ENCODE data around the gene KAZN.
A peak's percentile ranks its signal among the peaks of the same experiment; 100 is the strongest.

KAZN gene

DNA sequence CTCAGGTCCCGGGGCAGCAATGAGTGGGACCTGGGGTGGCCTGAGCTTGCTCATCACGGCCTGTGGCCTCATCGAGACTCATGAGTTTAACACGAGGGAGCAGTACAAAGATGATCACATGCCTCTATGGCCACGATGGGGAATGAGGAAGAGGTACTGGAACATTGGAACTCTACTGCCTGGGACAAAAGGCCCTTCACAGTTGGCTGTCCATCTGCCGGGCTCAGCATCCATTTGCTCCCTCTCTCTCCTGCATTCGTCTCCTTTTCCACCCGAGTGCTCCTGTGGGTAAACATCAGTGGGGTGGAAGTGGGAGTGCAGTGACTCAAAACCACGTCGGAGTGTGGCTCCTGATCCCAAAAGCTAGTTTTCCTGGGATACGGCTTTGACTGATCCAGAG is 124.9 kb downstream of the KAZN start:
- no peak for DNase-seq

DNA sequence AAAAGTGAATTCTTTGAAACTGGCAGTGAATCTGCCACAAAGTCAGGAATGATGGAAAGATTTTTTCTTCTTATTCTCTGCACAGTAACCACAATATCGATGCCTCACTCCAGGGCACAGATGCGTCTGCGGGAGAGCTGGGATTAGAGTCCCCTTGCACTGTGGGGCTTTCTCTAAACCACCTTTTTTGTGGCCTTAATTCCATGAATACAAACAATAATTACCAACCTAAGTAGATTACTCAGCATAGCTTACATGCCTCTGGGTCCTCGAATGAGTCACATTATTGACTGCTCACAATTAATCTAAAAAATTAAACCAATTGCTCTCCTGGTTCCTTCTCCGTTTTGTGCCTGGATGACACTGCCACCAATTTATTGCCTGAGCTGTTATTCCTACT is 125.8 kb downstream of the KAZN start:
- DNase-seq, result peak; percentile 66

DNA sequence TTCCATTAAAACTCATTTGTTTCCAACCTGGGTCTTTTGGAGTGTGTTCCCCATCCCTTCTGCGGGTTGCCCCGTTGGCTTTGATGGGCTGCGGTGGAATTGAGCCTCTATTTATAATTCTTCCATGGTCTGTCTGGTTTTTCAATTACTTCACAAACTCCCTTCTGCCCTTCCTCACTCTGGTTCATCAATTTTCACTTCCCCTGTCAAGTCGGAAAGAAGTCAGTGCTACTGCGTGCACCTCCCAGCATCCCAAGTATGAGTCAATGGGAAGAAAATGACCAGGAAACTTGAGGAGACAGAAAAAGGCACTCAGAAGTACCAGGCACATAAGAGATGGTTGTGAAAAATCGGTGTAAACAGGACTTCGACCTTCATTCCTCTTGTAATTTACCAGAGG is 126.2 kb downstream of the KAZN start:
- DNase-seq, result peak; percentile 80

DNA sequence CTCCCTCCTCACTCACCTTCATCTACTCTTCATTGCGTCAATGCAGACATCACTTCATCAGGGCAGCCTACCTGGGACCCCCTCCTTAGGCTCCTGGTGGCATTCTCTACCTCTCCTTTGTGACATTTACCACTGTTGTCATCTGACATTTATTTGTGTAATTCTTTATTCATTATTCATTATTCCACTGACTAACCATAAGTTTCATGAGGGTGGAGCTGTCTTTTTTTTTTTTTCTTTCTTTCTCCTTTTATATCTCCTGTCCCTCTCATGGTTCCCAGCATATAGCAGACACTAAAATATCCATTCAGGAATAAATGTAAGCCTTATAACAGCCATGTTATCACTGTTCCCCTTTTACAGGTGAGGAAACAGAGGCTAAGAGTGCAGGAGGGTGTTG is 126.8 kb downstream of the KAZN start:
- no peak for DNase-seq

DNA sequence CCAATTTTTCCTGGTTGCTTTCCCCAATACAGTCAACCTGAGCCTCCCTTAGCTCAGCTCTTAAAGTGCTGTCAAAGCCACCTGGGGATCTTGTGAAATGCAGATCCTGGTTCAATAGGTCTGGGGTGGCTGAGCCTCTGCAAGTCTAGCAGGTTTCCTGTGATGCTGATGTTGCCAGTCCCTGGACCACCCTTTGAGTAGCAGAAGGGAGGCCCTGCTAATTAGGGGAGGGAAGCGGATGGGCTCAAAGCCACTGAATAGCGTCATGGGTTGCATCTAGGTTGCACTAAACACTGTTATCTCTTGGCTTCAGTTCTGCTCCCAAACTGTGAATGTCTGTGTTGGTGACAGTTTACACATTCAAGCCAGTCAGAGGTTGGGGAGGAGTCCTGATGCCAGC is 127.2 kb downstream of the KAZN start:
- DNase-seq, result no peak

DNA sequence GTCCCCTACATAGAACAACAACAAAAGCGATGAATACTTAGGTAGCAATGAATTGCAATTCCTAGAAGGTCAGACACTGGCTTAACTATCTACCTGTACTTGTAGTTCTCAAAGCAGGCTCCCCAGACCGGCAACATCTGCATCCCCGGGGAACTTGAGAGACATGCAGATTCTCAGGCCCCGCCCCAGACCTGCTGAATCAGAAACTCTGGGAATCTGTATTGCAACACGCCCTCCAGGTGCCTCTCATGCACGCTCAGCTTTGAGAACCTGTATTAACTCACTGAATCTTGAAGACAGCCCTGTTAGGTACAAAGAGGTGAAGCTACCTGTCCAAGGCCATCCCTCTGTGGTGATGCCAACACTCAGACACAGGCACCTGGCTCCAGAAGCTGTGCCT is 128.1 kb downstream of the KAZN start:
- no peak for DNase-seq

DNA sequence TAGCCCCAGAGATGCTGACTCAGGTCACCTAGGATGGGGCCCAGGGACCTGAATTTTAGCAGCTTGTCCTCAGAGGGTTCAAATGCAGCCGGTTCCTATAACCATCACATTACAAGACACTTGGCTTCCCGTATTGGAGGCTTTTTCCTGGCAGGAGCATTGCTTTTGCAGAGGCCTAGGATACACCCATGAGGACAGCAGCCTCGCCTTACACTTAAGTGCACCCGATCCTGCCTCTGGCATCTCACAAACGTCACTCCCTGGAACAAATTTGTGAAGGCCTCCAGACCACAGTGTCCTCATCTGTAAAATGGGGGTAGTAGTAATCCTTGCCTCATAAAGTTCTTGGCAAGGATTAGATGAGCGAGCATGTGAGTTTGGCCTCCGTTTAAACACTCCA is 130.0 kb downstream of the KAZN start:
- DNase-seq, result no peak

DNA sequence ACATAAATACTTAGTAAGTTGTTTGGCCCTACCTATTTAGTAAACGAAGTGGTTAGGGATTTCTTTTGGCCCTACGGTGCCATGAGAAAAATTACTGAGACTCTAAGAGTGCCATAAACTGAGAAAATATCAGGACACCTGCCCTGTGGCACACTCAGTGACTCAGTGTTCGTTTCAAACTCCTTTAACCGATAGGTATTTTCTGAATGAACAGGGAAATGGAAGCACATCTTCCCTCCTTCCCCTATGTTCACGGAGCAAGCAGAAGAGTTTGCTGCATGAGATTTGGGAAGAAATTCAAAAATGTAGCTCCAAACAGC is 134.2 kb downstream of the KAZN start:
- peak; percentile 62 for DNase-seq

DNA sequence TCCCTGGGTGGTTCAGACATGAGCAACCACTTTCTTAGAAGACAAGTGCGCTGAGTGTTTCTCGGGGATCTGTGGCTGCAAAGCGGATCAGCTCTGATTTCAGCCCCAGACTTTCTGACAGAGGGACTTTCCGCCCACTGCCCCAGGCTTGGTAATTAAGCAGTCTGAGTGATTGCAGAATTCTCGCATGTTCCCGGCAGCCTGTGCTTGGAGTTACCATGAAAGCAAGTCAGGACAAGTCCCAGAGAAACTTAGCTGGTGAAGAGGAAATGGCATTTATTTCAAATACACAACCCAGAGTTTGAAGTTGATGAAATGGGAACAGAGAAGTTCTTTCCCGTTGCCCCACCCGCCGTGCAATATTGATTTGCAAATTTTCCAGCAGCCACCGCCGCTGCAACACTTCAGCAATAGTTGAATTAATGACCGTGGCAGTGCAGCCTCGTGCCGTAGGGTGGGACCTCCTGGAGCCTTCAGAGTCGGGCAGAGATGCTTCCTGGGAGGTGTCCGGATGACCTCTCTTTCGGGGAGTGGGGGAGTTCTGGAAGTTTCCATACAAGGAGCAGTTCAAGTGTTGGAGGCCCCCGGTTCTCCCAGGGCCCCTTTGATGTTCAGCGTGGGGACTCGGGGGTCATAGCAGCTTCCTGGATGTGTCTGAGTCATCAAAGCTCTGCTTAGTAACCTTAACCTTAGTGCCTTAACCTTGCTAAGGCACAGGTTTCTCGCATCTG is 134.7 kb downstream of the KAZN start:
- peak; percentile 62 for DNase-seq

DNA sequence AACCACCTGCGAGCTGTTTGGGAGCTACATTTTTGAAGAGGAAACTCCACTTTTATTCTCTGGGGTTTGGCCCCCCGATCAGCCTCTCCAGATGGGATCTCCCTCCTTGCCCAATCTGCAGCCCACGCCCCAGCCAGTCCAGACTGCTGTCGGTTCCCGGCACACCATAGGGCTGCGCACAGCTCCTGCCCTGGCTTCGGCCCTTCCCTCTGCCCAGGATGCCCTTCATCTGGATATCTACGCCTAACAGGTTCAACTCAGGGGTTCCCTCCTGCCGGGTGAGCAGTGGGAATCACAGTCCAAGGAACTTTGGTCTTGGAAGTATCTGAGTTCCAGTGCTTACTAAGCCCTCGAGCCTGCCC is 135.3 kb downstream of the KAZN start:
- DNase-seq, result no peak

DNA sequence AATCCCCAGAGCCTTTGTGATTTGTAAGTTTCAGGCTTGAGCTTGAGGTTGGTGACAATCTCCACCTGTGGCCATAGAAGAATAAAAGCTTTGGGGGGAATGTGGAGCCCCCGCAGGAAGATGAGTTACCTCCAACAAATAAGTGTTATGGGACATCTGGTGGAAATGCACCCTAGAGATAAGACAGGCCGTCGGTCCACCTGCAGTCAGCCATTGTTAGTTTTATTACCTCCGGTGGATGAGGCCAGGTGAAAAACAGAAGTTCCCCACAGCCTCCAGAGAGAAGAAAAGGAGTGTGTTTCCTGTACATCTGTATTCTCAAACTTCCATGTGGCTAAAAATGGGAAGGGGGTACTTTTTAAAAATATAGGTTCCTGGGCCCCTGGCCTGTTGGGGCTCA is 137.4 kb downstream of the KAZN start:
- DNase-seq, result no peak

DNA sequence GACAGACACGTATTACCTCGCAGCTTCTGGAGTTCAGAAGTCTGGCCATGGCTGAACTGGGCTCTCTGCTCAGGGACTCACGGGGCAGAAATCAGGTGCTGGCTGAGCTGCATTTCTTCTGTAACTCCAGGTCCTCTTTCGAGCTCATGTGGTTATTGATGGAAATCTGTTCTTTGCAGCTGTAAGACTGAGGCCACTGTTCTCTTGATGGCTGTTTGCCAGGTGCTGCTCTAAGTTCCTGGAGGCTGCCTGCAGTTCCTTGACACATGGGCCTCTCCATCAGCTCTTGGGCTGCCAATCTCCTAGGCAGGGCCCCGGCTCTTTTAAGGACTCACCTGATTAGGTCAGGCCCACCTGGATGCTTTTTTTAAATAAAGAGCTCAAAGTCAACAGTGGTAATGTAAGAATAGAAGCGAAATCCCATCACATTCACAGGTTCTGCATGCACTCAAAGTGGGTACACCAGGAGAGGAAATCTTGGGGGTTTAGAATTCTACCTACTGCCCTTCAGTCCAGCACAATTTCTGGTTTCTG is 139.1 kb downstream of the KAZN start:
- DNase-seq, result no peak

DNA sequence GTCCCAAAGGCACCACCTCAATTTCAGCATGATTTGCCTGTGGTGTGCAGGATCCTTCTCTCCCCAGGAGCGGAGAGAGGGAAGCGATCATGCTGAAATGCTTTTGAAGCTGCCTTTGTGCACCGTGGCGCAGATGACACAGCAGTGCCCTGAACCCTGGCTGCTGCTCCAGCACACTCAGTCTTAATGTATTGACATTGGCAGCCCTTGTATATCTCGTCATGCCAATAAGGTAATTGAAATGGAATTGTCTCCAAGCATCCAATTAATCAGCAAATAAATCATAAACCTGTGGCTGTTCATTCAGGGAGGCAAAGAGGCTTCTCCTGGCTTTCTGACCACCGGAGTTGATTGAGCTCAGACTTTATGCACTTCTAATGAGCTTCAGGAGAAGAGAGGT is 139.8 kb downstream of the KAZN start:
- DNase-seq, result peak; percentile 89

DNA sequence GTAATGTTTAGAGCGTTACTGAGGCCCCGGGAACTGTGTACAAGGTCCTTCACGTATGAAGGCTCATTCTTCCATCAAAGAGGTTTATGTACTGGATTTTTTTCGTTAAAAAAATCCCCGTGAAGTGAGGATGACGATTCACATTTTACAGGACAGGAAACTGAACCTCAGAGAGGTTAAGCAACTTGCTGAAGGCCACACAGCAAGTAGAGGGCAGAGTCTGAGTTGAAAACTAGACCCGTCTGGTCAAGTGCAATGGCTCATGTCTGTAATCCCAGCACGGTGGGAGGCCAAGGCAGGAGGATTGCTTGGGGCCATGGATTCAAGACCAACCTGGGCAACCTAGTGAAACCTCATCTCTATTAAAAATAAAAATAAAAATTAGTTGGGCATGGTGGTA is 140.2 kb downstream of the KAZN start:
- no peak for DNase-seq

DNA sequence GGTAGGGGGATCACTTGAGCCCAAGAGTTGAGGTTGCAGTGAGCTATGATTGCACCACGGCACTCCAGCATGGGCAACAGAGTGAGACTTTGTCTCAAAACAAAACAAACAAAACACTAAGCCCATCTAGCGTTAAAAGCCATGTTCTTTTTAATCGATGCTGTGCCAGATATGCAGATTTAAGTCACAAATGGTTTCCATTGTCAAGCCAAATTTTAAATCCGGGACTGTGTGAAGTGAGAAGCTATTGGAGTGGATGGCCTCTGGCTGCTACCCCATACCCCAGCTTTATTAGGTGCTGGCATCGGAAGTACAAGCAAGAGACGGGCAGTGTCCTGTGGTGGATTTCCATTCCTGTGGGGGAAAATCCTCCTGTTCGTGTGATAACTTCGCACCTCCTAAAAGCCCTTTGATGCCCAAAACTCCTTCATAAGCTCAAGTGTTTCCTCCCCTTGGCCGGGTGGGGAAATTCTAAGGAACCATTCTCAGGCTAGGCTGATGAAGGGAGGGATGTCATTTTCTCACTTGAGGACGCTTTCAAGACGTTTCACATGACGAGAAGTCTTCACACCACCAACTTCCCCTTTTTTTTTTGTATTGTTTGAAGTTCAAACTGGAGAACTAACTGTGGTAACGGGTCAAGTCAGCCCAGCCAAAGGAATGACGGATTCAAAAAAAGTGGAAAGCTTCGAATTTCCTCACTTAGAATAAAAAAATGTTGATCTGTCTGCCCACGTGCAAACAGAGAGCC is 140.8 kb downstream of the KAZN start:
- no peak for DNase-seq

DNA sequence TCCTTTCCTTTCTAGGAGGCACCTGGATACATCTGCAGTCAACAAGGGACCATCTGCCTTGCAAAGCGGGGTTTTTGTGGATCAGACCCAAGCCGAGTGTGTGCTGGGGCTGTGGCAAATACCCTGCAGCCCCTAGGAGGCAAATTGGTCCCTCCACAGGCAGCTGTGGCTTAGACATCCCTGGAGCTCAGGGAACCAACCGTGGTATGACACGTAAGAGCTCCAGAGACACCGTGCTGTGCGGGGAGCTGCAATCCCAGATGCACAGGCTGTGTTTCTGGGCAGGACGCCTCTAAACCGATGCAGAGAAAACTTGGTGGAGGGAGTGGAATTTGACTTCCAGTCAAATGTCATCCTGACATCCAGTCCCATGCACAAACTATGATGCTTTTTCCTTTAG is 141.5 kb downstream of the KAZN start:
- DNase-seq, result no peak

DNA sequence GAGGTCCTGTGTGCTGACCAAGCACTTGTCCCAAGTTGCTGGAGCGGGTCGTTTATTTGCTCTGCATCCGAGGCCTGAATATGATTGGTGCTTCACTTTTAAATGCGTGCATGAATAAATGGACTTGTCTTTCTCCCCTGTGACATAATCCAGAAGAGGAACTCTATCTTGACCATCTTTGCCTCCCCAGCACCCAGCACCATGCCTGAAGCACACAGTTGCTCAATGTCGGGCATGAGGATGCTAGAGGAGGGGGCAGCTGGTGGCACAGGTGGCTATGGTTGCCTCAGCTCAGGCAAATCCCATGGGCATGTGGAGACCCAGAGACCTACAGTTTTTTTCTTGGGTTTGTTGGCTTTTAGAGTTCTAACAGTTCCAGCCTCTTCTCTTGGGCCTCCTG is 142.6 kb downstream of the KAZN start:
- no peak for DNase-seq

DNA sequence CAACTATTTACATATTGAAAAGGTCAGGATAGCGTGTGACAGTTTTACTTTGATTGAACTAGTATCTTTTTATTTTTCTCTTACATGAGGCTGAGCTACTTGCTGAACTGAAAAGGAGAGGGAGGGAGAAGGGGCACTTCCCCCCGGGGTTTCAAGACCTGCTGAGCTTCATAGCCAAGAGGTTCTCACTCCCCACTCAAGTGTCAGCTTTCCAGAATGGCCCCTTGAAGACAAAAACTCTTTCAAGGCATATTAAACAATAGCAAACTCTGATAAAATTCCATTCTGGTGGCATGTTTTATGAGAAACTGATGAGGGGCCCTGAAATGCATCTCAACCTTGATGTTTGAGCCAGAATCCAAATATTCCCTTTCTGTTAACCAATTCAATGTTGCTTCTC is 143.0 kb downstream of the KAZN start:
- DNase-seq, result no peak

DNA sequence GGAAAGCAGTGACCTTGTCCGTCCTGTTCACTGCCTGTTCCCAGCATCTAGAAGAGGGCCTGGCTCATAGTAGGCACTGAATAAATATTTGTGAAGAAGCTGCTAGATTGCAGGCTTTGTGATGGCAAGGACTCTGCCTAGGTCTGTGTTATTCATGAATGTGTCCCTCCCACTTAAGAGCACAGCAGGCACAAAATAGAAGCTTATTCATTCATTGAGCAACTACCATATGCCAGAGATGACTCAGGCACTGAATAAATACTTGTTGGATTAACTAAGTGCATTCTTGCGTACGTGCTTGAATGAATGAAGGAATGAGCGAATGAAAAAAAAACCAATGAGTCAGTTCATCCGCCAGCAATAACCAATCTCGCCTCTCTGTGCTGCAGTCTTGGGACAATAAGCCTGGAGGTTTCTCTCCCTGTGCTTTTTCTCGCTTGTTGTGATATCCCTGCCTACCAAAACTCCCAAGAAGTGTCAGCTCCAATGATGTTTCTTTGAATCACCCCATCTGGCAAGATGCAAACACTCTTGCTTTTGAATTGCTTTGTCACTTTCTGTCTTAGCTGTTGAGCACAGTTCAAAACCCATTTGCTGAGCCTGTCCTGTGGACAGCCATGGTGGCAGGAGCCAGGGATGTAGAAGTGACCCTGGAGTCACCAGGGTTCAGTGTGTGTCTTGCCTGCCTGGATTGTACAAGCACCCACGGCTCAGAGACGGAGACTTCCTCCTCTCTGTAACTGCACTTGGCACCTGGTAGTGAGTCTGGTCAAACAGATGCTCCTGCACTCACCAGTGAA is 143.9 kb downstream of the KAZN start:
- DNase-seq, result peak; percentile 98

DNA sequence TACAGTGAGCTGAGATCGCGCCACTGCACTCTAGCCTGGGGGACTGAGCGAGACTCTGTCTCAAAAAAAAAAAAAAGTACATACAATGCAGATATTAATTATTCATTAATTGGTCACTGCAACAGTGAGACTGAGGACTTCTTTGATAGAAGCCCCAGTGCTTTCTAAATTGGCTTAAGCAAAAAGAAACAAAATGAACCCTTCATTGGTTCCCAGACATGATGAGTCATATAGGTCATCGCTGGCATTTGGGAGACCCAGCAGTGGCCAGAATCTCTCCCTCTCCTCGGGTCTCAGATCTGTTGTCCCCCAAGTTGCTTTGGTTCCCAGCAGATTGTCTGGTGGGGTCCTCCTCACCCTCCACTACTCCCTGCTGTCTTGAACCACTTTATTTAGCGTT is 144.9 kb downstream of the KAZN start:
- no peak for DNase-seq

DNA sequence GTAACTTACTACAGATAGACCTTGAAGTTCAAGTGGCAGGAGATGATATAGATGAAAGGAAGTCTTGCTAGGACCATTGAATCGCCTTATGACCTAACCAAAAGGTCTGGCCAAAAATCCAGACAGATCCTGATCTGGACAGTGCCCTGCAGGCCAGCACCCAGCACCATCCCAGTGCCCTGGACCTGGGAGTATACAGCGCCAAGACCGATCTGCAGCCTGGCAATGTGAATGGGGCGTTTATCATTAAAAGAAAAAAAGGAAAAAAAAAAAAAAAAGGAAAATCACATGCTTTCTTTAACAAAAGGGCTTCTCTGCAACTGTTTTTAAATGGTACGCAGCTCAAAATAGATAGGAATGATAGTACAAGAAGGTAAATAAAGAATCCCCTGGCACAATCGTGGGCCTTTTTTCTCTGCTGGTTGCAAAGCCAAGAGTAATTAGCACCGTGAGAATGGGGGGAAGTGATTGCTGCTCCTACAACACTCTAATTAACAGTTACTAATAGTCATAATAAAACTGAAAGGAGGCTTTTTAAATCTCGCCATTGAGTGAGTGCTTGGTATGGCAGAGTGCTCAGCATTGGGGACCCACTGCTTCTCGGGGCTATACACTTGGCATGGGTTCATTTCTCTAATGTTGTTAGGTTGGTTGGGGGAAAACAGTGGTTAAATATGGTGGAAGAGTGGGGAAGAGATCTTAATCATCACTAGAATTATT is 146.7 kb downstream of the KAZN start:
- no peak for DNase-seq

DNA sequence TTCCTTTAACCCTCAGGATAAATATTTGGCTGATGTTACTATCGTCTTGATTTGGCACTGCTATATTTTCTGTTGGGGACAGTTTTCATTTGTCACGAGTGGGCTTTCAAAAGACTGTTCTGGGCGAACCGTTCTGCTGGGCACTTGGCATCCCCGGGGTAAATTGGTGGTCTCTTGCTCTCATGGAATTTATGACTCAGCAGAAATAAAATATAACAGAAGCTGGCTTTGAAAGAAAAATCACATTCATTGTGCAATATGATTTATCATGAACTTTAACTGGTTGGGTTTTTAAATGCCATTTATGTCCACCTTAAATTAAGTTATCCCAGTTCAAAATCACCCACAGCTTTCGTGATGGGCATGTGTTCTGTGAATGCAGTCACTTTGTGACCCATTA is 147.3 kb downstream of the KAZN start:
- no peak for DNase-seq

DNA sequence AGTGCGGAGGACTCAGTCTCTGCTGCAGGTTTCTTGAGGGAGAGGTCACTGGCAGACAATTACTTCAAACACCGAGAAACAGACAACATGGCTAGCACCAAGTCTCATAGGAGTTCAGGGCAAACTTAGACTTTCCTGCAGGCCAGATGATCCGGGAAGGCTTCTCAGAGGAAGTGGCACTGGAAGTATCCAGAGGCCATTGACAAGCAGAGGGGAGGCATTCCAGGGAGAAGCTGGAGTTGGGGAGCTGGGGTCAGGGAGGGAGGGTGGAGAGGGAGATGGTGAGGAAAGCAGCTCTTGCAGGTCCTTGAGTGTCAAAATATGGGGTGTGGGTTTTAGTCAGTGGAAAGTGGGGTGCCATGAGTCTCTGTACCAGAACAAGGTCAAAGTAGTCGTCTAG is 147.9 kb downstream of the KAZN start:
- DNase-seq, result no peak
